Measurements from ENCODE around the gene SARDH.
"Not testable (repeated sequence)": the region's sequence is repeated elsewhere in the genome, so short reads cannot be mapped to it uniquely, and the experiment has no call there.

The SARDH gene

DNA sequence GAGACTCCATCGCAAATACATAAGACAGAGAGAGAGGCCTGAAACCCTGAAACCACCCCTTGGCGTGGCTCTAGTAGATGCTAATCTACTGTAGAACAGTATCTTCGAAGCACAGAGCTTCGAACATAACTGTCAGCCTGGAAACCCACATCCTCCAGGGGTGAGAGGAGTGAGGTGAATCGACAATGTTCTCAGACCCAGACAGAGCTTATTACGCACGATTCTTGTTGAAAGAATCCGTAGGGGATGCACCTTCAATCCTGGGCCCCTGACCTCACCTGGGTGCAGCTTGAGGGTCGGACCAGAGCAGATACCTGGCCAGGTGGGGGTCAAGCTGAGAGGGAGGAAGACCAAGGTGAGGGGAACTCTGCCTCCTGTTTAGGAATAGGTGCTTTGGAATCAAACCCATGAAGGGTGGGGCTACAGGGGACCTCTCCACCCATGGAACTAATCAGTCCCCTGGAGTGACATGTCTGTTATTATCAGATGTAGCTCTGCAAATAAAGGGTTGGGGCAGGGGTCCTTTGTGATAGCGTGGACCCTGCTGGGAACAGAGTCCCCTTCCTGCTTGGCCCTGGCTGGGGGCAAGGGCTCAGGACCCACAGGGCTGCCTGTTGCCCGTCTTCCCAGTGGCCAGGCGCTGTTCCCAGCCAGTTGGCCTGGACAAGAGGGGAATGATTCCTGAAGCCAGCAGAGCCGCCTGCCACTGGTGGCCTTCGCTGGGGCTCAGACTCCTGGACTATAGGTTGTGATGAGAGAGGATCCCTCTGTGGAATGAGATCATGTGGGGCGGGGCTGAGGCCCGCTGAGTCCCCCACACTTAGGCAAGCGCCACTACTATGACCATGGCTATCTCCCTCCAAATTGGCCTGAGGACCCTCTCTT is 60.8 kb downstream of the SARDH start:
- TF ChIP-seq, protein P1, sequence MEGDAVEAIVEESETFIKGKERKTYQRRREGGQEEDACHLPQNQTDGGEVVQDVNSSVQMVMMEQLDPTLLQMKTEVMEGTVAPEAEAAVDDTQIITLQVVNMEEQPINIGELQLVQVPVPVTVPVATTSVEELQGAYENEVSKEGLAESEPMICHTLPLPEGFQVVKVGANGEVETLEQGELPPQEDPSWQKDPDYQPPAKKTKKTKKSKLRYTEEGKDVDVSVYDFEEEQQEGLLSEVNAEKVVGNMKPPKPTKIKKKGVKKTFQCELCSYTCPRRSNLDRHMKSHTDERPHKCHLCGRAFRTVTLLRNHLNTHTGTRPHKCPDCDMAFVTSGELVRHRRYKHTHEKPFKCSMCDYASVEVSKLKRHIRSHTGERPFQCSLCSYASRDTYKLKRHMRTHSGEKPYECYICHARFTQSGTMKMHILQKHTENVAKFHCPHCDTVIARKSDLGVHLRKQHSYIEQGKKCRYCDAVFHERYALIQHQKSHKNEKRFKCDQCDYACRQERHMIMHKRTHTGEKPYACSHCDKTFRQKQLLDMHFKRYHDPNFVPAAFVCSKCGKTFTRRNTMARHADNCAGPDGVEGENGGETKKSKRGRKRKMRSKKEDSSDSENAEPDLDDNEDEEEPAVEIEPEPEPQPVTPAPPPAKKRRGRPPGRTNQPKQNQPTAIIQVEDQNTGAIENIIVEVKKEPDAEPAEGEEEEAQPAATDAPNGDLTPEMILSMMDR (IDR thresholded peaks at IDR 0.05; ENCODE audit: control insufficient read depth, insufficient read depth, low read depth, low read length, missing control alignments), result no peak
- no peak overlapping the region for H3K4me3 ChIP-seq (ENCODE audit: control insufficient read depth, low read depth, low read length)
- no peak for DNase-seq (ENCODE audit: low read depth)

- TF ChIP-seq, protein P1 (IDR thresholded peaks at IDR 0.05; ENCODE audit: control insufficient read depth, insufficient read depth, low read depth, low read length, missing control alignments), result no peak
- no peak for DNase-seq (ENCODE audit: low read depth)
- H3K4me3 ChIP-seq (ENCODE audit: control insufficient read depth, low read depth, low read length), result no peak overlapping the region
These were observed 61.7 kb downstream of the SARDH start for GRCh38 chr9:133676450-133676849.

DNA sequence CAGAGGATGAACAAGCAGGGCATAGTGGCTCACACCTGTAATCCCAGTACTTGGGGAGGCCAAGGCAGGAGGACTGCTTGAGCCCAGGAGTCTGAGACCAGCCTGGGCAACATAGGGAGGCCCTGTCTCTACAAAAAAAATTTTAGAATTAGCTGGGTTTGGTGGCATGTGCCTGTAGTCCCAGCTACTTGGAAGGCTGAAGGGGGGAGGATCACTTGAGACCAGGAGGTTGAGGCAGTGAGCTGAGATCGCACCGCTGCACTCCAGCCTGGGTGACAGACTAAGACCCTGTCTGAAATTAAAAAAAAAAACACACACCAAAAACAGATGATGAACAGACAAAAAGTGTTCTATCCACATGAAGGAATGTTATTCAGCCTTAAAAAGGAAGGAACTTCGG is 62.4 kb downstream of the SARDH start:
- not testable (repeated sequence) for DNase-seq (ENCODE audit: low read depth); H3K4me3 ChIP-seq (ENCODE audit: control insufficient read depth, low read depth, low read length)

- TF ChIP-seq, protein P1 (IDR thresholded peaks at IDR 0.05; ENCODE audit: control insufficient read depth, insufficient read depth, low read depth, low read length, missing control alignments), result no peak
- H3K4me3 ChIP-seq (ENCODE audit: control insufficient read depth, low read depth, low read length), result no peak overlapping the region
- no peak for DNase-seq (ENCODE audit: low read depth)
These were observed 64.1 kb downstream of the SARDH start for GRCh38 chr9:133674091-133674490.

- no peak for DNase-seq (ENCODE audit: low read depth)
- no peak overlapping the region for H3K4me3 ChIP-seq (ENCODE audit: control insufficient read depth, low read depth, low read length)
- TF ChIP-seq, protein P1 (IDR thresholded peaks at IDR 0.05; ENCODE audit: control insufficient read depth, insufficient read depth, low read depth, low read length, missing control alignments), result no peak
These were observed 64.9 kb downstream of the SARDH start for GRCh38 chr9:133673258-133673655.

GRCh38 chr9:133672503-133673257 is 65.5 kb downstream of the SARDH start:
- no peak for DNase-seq (ENCODE audit: low read depth)
- TF ChIP-seq, protein P1 (IDR thresholded peaks at IDR 0.05; ENCODE audit: control insufficient read depth, insufficient read depth, low read depth, low read length, missing control alignments), result no peak
- H3K4me3 ChIP-seq (ENCODE audit: control insufficient read depth, low read depth, low read length), result no peak overlapping the region

DNA sequence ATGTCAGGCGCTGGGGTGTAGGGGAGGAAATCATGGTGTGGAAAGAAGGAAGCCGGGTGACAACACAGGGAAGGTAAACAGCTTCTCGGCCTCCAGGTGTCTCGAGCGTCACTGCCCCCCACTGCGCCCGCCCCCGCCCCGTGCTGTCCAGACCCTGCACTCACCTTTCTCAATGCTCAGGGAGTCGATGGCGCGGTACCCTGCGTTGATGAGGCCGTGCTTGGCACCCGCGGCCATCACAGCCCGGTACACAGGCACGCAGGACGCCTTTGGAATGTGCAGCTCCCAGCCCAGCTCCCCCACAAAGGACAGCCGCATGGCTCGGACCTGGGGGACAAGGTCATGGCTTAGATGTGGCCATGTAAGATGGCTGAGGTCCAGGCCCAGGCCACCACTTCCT is 66.8 kb downstream of the SARDH start:
- DNase-seq (ENCODE audit: low read depth), result no peak
- TF ChIP-seq, protein P1 (IDR thresholded peaks at IDR 0.05; ENCODE audit: control insufficient read depth, insufficient read depth, low read depth, low read length, missing control alignments), result no peak
- H3K4me3 ChIP-seq (ENCODE audit: control insufficient read depth, low read depth, low read length), result no peak overlapping the region
